Activated T-cell treated with anti-CD3 and anti-CD28 coated beads, Interleukin-2, amount 50 U/mL, for 4 hours (primary cell): ENCODE data around the gene SRPK2. TPM values are rescaled to one million over a fixed set of nuclear protein-coding genes. Genes with fewer than 3 reads are reported as not detected.

Experiments used
- ATAC-seq, 2 donors: fragments of 200-7000 bp; cut with Tn5 transposase; one replicate each; pipeline ENCODE4 v1.10.0; 2021
- DNase-seq: peaks from one replicate; pipeline ENCODE4 v3.0.0-alpha.2; 2020
- H3K27me3 Mint-ChIP-seq: one replicate; pipeline ENCODE4 v1.8.0; 2021; ENCODE audit warnings: low read depth, mixed read lengths
- H3K36me3 Mint-ChIP-seq: one replicate; pipeline ENCODE4 v1.8.0; 2022; ENCODE audit warnings: mixed read lengths; ENCODE audit not compliant: insufficient read depth
- H3K4me1 Mint-ChIP-seq: one replicate; pipeline ENCODE4 v1.8.0; 2021; ENCODE audit warnings: low read depth, mixed read lengths
- H3K4me3 Mint-ChIP-seq: one replicate; pipeline ENCODE4 v1.8.0; 2021; ENCODE audit warnings: mild to moderate bottlenecking, moderate library complexity, mixed read lengths
- H3K9me3 Mint-ChIP-seq: one replicate; pipeline ENCODE4 v1.8.0; 2021; ENCODE audit warnings: mixed read lengths
- total RNA-seq, 3 donors: library from RNA; stranded (reverse); gene quantifications; one replicate each; pipeline ENCODE4 v1.2.1, GENCODE V29; 2021

The SRPK2 gene
- total RNA-seq, 3 donors from 2014 or later: 29.6 to 32.2 (median 30.0) TPM

DNA sequence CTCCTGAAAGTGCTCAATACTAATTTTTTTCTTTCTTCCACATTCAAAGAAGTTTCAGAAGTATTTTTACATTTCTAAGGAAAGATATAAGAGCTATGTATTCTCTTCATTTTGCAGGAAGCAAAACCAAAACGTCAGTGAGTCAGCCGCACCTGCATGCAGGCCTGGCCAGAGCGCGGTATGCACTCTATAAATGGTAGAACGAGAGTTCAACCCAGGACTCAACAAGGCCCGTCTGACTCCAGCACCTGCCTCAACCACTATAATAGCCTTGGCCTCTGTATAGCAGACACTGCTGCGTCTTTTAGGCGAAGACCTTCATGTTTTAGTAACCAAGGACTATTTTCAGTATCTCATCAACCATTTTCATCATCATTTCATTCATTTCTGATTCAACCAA lies 261.5 kb downstream of the SRPK2 start:
- H3K4me3 Mint-ChIP-seq: no peak overlapping the region
- peak in 1 of 2 donors; percentile 43 for ATAC-seq
- peaks cover 31% of the 10 kb centered on the region for H3K36me3 Mint-ChIP-seq
- no peaks in the 10 kb centered on the region for H3K27me3 Mint-ChIP-seq
- H3K4me1 Mint-ChIP-seq: peaks cover 19% of the 10 kb centered on the region
- no peaks in the 10 kb centered on the region for H3K9me3 Mint-ChIP-seq
- DNase-seq: no peak

DNA sequence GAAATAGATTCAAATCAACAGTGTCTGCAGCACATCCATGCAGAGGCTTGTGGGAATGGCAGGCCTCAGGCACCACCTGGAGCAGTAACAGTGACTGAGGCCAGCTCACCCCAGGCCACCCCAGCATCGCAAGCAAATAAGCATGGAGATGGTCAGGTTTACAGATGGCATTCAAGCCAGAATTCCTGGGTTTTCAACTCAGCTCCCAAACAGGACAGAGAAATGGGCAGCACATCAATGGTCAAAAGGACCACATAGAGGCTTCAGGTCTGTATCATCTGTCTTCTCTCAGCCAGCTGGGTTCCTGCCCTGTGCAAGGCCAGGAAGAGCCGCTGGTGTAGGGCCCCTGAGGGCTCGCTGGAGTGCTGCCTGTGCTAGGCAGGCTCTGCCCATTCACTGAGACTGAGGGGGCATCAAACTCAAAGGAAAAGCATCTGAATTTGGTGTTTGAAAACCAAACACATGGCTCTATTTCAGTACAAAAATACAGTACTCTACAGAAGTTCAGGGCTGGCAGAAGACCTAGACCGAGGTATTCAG lies 262.2 kb downstream of the SRPK2 start:
- Mint-ChIP-seq H3K4me3 (no peak overlapping the region), H3K4me1 (peaks cover 20% of the 10 kb centered on the region), H3K36me3 (peaks cover 30% of the 10 kb centered on the region), H3K9me3 (no peaks in the 10 kb centered on the region), H3K27me3 (no peaks in the 10 kb centered on the region)
- DNase-seq (no peak), ATAC-seq (no peak)

DNA sequence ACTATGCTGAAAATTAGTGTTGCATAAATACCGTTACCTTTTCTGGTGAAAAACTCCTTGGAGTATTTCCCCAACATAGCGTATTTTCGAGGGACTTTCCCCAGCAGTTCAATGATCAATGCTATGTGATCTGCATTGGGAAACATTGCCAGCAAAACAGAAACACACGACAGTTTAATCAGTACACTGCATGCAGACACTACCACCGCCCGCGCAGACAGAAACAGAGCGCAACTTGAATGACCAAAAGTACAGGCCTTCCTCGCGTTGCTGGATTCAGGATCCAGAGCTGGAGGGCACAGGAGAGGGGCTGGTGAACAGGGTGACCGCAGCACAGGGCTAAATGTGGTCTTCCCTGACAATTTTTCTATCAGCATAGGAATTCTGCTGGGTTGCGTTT lies 263.0 kb downstream of the SRPK2 start:
- peaks cover 20% of the 10 kb centered on the region for H3K4me1 Mint-ChIP-seq
- peaks cover 27% of the 10 kb centered on the region for H3K36me3 Mint-ChIP-seq
- no peaks in the 10 kb centered on the region for H3K27me3 Mint-ChIP-seq
- H3K4me3 Mint-ChIP-seq: no peak overlapping the region
- H3K9me3 Mint-ChIP-seq: no peaks in the 10 kb centered on the region
- DNase-seq (no peak), ATAC-seq (no peak)

DNA sequence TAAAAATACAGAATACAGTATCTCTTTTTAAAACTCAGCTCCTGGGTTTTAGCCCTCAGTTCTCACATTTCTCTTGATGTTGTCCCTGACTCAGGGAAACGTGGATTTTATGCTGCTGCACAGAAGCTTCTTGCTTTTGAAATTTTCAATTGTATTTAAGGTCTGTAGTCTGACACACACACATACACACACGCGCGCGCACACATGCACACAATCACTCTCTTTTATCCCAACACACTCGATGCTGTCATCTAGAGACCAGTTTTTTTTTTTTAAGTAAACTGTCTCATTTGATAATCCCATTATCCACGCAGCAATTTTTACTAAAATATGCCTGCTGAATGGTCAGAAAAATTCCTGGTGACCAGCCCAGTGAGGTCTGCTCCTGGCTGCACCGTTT lies 266.1 kb downstream of the SRPK2 start:
- no peak for DNase-seq
- no peak for ATAC-seq
- H3K4me3 Mint-ChIP-seq: no peak overlapping the region
- H3K27me3 Mint-ChIP-seq: no peaks in the 10 kb centered on the region
- H3K9me3 Mint-ChIP-seq: no peaks in the 10 kb centered on the region
- peaks cover 24% of the 10 kb centered on the region for H3K36me3 Mint-ChIP-seq
- peaks cover 32% of the 10 kb centered on the region for H3K4me1 Mint-ChIP-seq

DNA sequence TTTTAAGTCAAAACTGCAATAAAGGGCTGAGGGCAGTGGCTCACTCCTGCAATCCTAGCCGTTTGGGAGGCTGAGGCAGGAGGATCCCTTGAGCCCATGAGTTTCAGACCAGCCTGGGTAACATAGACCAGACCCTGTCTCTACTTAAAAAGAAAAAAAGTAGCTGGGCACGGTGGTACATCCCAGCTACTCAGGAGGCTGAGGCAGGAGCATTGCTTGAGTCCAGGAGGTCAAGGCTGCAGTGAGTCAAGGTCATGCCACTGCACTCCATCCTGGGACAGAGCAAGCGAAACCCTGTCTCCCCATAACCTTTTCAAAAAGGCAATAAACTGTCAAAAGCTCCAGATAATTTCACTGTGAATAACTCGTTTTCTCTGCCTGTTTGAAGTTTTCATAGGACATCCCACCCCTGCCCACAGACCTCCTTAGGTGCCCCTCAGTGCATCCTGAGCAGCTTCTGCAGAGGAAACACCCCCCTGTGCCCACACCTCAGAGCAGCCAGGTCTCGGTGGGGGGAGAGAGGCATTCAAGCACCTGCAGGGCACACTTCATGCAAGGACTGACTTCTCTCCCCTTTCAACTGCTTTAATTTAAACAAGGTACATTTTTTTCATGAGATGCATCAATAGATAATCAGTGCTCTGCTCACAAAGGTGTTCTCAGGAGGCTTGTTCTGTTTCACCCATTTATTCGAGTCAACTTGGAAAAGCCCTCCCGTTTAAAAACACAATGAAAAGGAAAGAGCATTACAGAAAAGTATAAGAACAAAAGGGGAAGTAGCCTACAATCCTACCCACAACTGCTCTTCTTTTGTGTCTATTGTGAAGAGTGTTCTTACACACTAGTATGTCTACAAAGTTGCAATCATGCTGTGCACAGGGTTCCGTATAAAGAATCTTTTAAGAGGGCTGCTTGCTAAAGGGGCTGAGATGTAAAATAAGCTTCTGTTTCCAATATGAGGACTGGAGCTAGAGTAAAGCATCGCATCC lies 269.8 kb downstream of the SRPK2 start:
- peak; percentile 48 to 49 for ATAC-seq
- Mint-ChIP-seq H3K27me3 (no peaks in the 10 kb centered on the region), H3K4me1 (peaks cover 32% of the 10 kb centered on the region), H3K36me3 (peaks cover 23% of the 10 kb centered on the region), H3K9me3 (peaks cover 7% of the 10 kb centered on the region), H3K4me3 (no peak overlapping the region)
- no peak for DNase-seq

DNA sequence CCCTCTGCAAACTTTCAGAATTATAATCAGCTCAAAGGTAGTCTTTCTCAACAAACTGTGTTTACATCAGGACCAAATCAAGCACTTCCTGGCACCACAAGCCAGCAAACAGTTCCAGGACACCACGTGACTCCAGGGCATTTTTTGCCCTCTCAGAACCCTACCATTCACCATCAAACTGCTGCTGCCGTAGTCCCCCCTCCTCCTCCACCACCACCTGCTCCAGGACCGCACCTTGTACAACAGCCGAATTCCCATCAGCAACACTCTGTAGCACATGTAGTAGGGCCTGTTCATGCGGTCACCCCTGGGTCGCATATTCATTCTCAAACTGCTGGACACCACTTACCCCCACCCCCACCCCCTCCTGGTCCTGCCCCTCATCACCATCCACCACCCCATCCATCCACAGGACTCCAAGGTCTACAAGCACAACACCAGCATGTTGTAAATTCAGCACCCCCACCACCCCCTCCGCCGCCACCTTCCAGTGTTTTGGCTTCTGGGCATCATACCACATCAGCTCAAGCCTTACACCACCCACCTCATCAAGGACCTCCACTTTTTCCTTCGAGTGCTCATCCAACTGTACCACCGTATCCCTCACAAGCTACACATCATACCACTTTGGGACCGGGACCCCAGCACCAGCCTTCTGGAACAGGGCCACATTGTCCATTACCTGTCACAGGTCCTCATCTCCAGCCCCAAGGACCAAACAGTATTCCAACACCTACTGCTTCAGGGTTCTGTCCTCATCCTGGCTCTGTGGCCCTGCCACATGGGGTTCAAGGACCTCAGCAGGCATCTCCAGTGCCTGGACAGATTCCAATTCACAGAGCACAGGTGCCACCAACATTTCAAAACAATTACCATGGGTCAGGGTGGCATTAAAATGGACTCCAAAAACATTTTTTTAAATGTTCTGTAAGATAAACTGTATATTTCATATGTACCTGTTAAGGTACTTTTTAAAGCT lies 276.0 kb downstream of the SRPK2 start:
- DNase-seq (no peak), ATAC-seq (no peak)
- H3K27me3 Mint-ChIP-seq: no peaks in the 10 kb centered on the region
- no peak overlapping the region for H3K4me3 Mint-ChIP-seq
- H3K4me1 Mint-ChIP-seq: peaks cover 7% of the 10 kb centered on the region
- H3K36me3 Mint-ChIP-seq: peaks cover 47% of the 10 kb centered on the region
- peaks cover 7% of the 10 kb centered on the region for H3K9me3 Mint-ChIP-seq

DNA sequence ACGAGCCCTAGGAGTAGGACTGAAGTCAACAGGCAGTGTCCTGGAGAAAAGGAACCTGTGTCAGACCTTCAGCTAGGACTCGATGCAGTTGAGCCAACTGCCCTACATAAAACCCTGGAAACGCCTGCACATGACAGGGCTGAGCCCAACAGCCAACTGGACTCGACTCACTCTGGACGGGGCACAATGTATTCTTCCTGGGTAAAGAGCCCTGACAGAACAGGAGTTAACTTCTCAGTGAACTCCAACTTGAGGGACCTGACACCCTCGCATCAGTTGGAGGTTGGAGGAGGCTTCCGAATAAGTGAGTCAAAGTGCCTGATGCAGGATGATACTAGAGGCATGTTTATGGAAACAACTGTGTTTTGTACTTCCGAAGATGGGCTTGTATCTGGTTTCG lies 281.3 kb downstream of the SRPK2 start:
- DNase-seq (no peak), ATAC-seq (no peak)
- peaks cover 48% of the 10 kb centered on the region for H3K36me3 Mint-ChIP-seq
- peaks cover 28% of the 10 kb centered on the region for H3K4me1 Mint-ChIP-seq
- no peaks in the 10 kb centered on the region for H3K9me3 Mint-ChIP-seq
- no peak overlapping the region for H3K4me3 Mint-ChIP-seq
- no peaks in the 10 kb centered on the region for H3K27me3 Mint-ChIP-seq

DNA sequence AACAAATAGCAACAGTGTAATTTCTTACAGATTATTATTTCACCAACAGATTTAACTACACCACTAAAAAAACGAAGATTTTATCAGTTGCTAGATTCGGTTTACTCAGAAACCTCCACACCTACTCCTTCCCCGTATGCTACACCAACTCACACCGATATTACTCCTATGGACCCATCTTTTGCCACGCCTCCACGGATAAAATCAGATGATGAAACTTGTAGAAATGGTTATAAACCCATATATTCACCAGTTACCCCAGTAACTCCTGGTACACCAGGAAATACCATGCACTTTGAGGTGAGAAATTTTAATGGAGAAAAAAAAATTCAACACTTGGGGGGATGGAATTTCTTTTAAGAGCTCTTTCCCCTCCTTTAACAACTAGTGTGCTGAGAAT lies 282.2 kb downstream of the SRPK2 start:
- peaks cover 27% of the 10 kb centered on the region for H3K4me1 Mint-ChIP-seq
- H3K9me3 Mint-ChIP-seq: no peaks in the 10 kb centered on the region
- DNase-seq: no peak
- peak in 1 of 2 donors; percentile 47 for ATAC-seq
- H3K36me3 Mint-ChIP-seq: peaks cover 39% of the 10 kb centered on the region
- H3K4me3 Mint-ChIP-seq: no peak overlapping the region
- no peaks in the 10 kb centered on the region for H3K27me3 Mint-ChIP-seq

DNA sequence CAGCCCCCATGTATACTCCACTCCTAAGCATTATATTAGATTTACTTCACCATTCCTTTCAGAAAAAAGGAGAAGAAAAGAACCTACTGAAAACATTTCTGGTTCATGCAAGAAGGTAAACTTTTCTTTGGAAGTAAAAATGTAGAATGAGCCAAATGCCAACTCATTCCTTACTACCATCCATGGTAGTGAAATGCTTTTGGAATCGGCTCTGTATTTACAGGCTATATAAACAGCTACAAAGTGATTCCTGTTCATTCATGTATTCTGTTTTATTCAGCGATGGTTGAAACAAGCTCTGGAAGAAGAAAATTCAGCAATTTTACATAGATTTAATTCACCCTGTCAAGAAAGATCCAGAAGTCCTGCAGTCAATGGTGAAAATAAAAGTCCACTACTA lies 283.1 kb downstream of the SRPK2 start:
- no peaks in the 10 kb centered on the region for H3K27me3 Mint-ChIP-seq
- DNase-seq (no peak), ATAC-seq (no peak)
- H3K9me3 Mint-ChIP-seq: no peaks in the 10 kb centered on the region
- H3K4me1 Mint-ChIP-seq: peaks cover 35% of the 10 kb centered on the region
- peaks cover 39% of the 10 kb centered on the region for H3K36me3 Mint-ChIP-seq
- no peak overlapping the region for H3K4me3 Mint-ChIP-seq

DNA sequence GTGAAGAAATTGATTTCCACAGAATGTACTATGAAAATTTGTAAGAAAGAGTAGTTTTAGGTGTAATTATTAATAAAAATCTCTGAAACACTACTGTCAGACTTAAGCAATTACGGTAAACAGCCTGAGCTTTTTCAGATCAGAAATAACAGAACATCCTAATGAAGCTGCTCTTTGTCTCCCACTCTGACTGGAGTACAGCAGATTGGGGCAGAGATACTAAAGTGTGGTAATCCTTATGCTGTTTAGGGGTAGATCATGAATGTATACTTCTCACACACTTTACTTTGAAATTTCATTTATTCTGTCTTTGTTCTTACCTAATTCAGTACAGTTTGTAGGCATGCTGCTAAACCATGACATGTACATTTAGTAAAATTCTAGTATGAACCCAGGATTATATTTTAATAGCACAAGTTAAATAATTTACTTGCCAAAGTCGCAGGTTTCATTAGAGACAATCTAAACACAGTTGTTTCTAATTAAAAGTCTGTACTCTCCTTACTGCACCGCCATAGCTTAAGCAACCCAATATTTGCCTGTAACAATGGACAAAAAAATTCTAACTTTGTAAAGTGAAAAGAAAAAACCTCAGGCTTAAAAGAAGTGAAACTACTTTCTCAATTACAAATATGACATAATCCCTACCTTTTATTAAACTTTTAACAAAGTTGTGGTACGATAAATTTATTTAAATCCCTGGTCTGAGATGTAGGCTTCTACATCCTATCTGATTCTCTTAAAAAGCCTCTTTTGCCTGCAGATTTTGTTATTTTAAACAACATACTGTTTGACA lies 286.0 kb downstream of the SRPK2 start:
- ATAC-seq (no peak), DNase-seq (no peak)
- H3K27me3 Mint-ChIP-seq: no peaks in the 10 kb centered on the region
- no peaks in the 10 kb centered on the region for H3K9me3 Mint-ChIP-seq
- H3K4me3 Mint-ChIP-seq: no peak overlapping the region
- H3K4me1 Mint-ChIP-seq: peaks cover 53% of the 10 kb centered on the region
- H3K36me3 Mint-ChIP-seq: peaks cover 41% of the 10 kb centered on the region

DNA sequence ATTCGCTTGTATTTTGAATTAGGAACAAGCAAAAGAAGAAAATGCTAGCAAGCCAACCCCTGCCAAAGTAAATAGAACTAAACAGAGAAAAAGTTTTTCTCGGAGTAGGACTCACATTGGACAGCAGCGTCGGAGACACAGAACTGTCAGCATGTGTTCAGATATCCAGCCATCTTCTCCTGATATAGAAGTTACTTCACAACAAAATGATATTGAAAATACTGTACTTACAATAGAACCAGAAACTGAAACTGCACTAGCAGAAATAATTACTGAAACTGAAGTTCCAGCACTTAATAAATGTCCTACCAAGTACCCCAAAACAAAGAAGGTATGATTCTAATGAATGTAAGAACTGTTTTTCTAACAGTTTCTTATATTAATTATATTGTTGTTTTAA lies 286.9 kb downstream of the SRPK2 start:
- Mint-ChIP-seq H3K4me3 (no peak overlapping the region), H3K9me3 (no peaks in the 10 kb centered on the region), H3K27me3 (no peaks in the 10 kb centered on the region), H3K4me1 (peaks cover 55% of the 10 kb centered on the region), H3K36me3 (peaks cover 44% of the 10 kb centered on the region)
- DNase-seq (no peak), ATAC-seq (no peak)

DNA sequence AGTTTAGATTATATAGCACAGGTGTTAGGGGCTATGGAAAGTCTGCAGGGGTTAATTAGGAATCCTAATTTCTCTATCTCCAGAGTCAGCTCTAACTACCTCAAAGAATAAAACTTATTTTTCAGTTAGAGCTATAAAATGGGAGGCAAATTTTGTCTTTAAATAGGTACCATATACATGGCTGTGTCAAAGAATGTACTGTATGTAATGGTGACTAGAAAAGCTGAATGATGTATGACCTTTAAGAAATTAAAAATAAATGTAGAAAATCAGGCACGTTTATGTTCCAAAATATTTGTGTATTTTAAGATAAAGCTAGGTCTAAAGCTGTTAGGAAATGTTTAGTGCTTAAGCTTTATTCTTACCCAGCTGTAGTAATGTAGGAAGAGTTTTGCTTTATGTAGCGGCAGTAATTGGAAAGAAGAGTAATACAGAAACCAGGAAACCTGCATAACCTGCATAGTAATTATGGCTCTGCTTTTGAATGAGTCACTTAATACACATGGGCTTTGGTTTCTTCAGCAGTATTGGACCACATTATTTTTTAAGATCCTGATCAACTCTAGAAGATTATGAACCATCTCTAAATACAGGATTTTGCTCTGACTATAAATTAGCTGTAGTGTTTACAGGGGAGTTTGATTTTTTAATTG lies 289.7 kb downstream of the SRPK2 start:
- Mint-ChIP-seq H3K36me3 (peaks cover 34% of the 10 kb centered on the region), H3K4me1 (peaks cover 43% of the 10 kb centered on the region), H3K27me3 (no peaks in the 10 kb centered on the region), H3K9me3 (no peaks in the 10 kb centered on the region), H3K4me3 (no peak overlapping the region)
- ATAC-seq (peak; percentile 92 to 95), DNase-seq (no peak)

DNA sequence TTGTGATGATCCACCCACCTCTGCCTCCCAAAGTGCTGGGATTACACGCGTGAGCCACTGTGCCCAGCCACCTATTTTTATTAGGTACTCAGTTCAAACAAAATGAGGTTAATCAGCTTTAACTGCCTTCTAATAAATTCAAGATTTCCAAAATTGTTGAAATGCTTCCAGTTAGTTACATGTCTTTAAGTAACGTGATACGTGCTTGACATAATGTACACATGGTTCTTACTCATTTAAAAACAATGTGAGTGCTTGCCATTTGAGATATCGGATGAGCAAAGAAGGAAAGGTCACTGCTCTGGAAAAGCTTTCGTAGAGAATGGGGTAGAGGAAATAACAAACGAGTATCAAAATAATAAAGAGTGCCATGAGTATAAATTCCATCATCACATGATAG lies 291.1 kb downstream of the SRPK2 start:
- H3K9me3 Mint-ChIP-seq: no peaks in the 10 kb centered on the region
- peaks cover 26% of the 10 kb centered on the region for H3K36me3 Mint-ChIP-seq
- ATAC-seq (no peak), DNase-seq (no peak)
- H3K4me1 Mint-ChIP-seq: peaks cover 34% of the 10 kb centered on the region
- H3K4me3 Mint-ChIP-seq: no peak overlapping the region
- no peaks in the 10 kb centered on the region for H3K27me3 Mint-ChIP-seq
